GM23338 (cell line): ENCODE data around the gene OSBPL5.

ENCODE experiments used
- CREB1 ChIP-seq: fragments of 250-450 bp; sonication (Bioruptor Pico); IDR thresholded peaks from 2 replicates; pipeline ENCODE4 v1.5.0; 2020; ENCODE audit warnings: low read depth, mild to moderate bottlenecking, moderate library complexity
- EZH2 ChIP-seq: fragments of 200-600 bp; sonication (generic); IDR thresholded peaks from one replicate; pipeline ENCODE4 v1.8.0; 2017; ENCODE audit warnings: antibody characterized with exemption, mild to moderate bottlenecking, low read depth; ENCODE audit not compliant: unreplicated experiment
- EZH2phosphoT487 ChIP-seq: fragments of 200-600 bp; sonication (generic); IDR thresholded peaks from one replicate; pipeline ENCODE4 v1.8.1; 2018; ENCODE audit warnings: antibody characterized with exemption; ENCODE audit not compliant: unreplicated experiment
- POLR2AphosphoS5 ChIP-seq: IDR thresholded peaks from 2 replicates; pipeline ENCODE4 v1.6.1; 2016; ENCODE audit warnings: antibody characterized with exemption, low read depth

GRCh38 chr11:3197878-3198528 is 32.9 kb upstream of the OSBPL5 start:
- no peak for TF ChIP-seq POLR2AphosphoS5
- TF ChIP-seq EZH2 = no peak
- TF ChIP-seq EZH2phosphoT487 = no peak
- TF ChIP-seq CREB1 (CRISPR knock-in tag) = no peak
